ENCODE data around the gene SYT15. TPM values are rescaled to one million over a fixed set of nuclear protein-coding genes. Genes with fewer than 3 reads are reported as not detected.

SYT15 gene
- total RNA-seq, 1 donor from 2014 or later: 45.4 TPM

- H3K36me3 ChIP-seq: no peaks in the 10 kb centered on the region
- DNase-seq: no peak
- TF ChIP-seq CTCF (IDR thresholded peaks at IDR 0.05): no peak
- H3K4me3 ChIP-seq: no peak overlapping the region
- peaks cover 45% of the 10 kb centered on the region for H3K27me3 ChIP-seq
- H3K9me3 ChIP-seq: no peaks in the 10 kb centered on the region
- H3K27ac ChIP-seq: no peak overlapping the region
- intact Hi-C loops (cut with DNase I): no loop called here
- no peak for ATAC-seq
- H3K4me1 ChIP-seq: no peaks in the 10 kb centered on the region
These were observed 24.7 kb upstream of the SYT15 start for GRCh38 chr10:46554166-46554781.

GRCh38 chr10:46555366-46555712 is 23.6 kb upstream of the SYT15 start:
- intact Hi-C loops (cut with DNase I): no loop called here
- ATAC-seq (peak; percentile 27), DNase-seq (no peak)
- Histone ChIP-seq H3K36me3 (no peaks in the 10 kb centered on the region), H3K4me1 (no peaks in the 10 kb centered on the region), H3K4me3 (peak overlapping the region; percentile 54), H3K27ac (peak overlapping the region; percentile 48), H3K9me3 (no peaks in the 10 kb centered on the region), H3K27me3 (peaks cover 52% of the 10 kb centered on the region)
- TF ChIP-seq CTCF (IDR thresholded peaks at IDR 0.05): no peak

- Histone ChIP-seq H3K27me3 (peaks cover 57% of the 10 kb centered on the region), H3K36me3 (no peaks in the 10 kb centered on the region), H3K27ac (peak overlapping the region; percentile 70), H3K9me3 (no peaks in the 10 kb centered on the region), H3K4me3 (peak overlapping the region; percentile 54), H3K4me1 (no peaks in the 10 kb centered on the region)
- TF ChIP-seq CTCF (IDR thresholded peaks at IDR 0.05): no peak
- DNase-seq (peak; percentile 88), ATAC-seq (peak; percentile 62)
- intact Hi-C loops (cut with DNase I): no loop called here
These were observed 23.0 kb upstream of the SYT15 start for GRCh38 chr10:46555713-46556514.

- peaks cover 60% of the 10 kb centered on the region for H3K27me3 ChIP-seq
- no peaks in the 10 kb centered on the region for H3K9me3 ChIP-seq
- no peaks in the 10 kb centered on the region for H3K4me1 ChIP-seq
- no peaks in the 10 kb centered on the region for H3K36me3 ChIP-seq
- DNase-seq (peak; percentile 89), ATAC-seq (peak; percentile 76)
- H3K27ac ChIP-seq: peak within 1 kb of the TSS; percentile 70
- intact Hi-C loops (cut with DNase I): no loop called here
- peak within 1 kb of the TSS; percentile 54 for H3K4me3 ChIP-seq
- TF ChIP-seq CTCF (IDR thresholded peaks at IDR 0.05): no peak
These were observed 22.2 kb upstream of the SYT15 start, which contains the start of gene GPRIN2 for GRCh38 chr10:46556515-46557318. Gene GPRIN2 (minus strand): TSS chr10:46556658. CDS start chr10:46550736, 5,922 bp downstream.

- H3K4me1 ChIP-seq: no peaks in the 10 kb centered on the region
- ATAC-seq: no peak
- H3K27me3 ChIP-seq: peaks cover 60% of the 10 kb centered on the region
These were observed 21.4 kb upstream of the SYT15 start for GRCh38 chr10:46557319-46558121.

More at GRCh38 chr10:46557319-46558121, 21.4 kb upstream of the SYT15 start:
- no peak overlapping the region for H3K4me3 ChIP-seq
- no peaks in the 10 kb centered on the region for H3K9me3 ChIP-seq
- intact Hi-C loops (cut with DNase I): no loop called here
- DNase-seq: peak; percentile 75
- no peak overlapping the region for H3K27ac ChIP-seq
- no peak for TF ChIP-seq CTCF (IDR thresholded peaks at IDR 0.05)
- no peaks in the 10 kb centered on the region for H3K36me3 ChIP-seq

All from upper lobe of right lung (tissue), 1 donor.